Fibroblast of skin of right biceps (primary cell): ENCODE data around the gene AVEN.
"Not testable (repeated sequence)": the region's sequence is repeated elsewhere in the genome, so short reads cannot be mapped to it uniquely, and the experiment has no call there.

Experiments
- DNase-seq: peaks from one replicate; pipeline ENCODE4 v3.0.0-alpha.2; 2013

AVEN gene

DNA sequence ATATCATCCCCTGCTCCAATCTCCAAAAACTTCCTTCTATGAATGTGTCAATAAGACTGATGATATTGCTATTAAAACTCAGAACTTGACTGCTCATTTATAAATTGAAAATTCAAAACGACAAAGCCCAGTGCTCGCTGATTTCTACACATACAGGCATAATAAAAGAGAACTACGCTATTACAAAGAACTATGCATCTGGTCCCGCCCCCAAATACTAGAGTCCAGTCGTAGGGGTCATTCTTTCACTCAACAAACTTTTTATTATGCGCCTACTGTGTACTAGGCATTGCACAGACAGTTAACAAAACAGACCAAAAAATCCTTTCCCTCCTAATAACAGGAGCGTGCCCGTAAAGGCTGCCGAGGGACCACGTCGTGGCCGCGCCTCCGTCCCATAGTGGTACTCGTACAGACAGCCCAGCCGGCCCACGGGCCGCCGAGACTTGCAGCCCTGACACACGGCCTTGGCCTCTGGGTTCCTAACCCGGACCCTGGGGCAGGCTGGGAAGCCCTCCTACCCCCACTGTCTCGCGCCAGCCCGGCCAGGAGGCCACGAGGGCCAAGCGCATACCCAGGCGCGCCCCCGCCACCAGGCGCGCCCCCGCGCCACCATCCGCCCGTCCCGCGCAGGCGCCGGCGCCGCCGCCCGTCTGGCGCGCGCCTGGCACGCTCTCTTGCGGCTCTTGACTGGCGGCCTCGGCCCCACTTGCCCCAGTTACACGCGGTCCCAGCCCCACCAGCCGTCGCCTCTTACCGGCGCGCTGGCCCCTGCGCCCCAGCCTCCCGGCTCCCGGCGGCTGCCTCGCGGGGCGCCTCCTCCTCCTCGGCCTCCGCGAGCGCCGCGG lies 757 bp downstream of the AVEN start:
- DNase-seq: peak; percentile 83

- no peak for DNase-seq
Observed at GRCh38 chr15:34031987-34032760, 6.8 kb downstream of the AVEN start.

DNA sequence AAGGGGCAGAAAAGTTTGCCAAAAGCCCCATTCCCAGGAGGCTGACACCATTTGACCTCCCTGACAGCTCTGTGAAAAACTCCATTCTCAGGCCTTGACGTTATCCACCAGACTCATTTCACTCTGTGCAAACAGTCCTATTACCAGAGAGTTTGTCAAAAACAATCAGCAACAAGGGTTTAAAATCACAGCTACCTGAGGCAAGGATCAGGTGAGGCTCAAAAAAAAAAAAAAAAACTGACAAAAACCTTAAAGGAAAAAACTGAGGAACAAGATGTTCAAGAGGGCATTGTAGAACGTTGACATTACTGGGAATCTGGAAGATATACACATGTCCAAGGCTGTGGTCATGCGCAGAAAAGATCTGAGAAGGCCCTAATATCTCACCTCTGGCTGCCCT lies 11.4 kb downstream of the AVEN start:
- DNase-seq: no peak

DNA sequence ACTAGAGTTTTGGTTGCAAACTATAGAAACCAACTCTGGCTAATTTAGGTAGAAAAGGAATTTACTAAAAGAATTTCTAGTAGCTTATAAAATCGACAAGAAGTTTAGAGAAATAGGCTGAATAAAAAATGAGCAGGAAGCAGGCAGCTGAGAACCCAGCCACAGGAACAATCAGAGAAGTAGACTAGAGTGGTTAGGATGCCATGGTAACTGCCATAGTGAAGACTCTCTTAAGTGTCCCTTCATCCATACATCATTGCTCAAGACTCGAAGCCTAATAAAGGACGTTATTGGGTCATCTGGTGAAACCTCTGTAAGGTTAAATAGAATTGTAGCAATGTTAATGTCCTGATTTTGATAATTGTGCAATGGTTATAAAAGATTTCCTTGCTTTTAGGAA lies 13.8 kb downstream of the AVEN start:
- DNase-seq: no peak

GRCh38 chr15:34023907-34024306 lies 15.1 kb downstream of the AVEN start:
- DNase-seq: no peak

DNA sequence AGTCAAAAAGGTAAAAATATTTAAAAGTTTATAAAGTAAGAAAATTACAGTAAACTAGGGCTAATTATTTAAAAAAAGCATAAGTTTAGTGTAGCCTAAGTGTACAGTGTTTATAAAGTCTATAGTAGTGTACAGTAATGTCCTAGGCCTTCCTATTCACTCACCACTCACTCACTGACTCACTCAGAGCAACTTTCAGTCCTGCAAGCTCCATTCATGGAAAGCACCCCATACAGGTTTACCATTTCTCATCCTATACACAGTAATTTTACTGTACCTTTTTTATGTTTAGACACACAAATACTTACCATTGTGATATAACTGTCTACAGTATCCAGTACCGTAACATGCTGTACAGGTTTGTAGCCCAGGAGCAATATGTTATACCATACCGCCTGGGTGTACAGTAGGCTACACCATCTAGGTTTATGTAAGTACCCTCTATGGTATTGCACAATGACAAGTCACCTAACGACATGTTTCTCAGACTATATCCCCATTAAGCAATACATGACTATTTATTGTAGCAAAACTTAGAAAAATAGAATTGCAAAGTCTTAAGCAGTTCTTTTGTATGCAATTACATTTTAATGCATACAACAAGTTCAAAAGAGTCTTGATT lies 19.5 kb downstream of the AVEN start:
- DNase-seq: no peak

- DNase-seq: not testable (repeated sequence)
Observed at GRCh38 chr15:34018738-34019137, 20.3 kb downstream of the AVEN start.

GRCh38 chr15:34018021-34018645 lies 20.9 kb downstream of the AVEN start:
- DNase-seq: no peak

- no peak for DNase-seq
Observed at GRCh38 chr15:34014556-34014955, 24.4 kb downstream of the AVEN start.

DNA sequence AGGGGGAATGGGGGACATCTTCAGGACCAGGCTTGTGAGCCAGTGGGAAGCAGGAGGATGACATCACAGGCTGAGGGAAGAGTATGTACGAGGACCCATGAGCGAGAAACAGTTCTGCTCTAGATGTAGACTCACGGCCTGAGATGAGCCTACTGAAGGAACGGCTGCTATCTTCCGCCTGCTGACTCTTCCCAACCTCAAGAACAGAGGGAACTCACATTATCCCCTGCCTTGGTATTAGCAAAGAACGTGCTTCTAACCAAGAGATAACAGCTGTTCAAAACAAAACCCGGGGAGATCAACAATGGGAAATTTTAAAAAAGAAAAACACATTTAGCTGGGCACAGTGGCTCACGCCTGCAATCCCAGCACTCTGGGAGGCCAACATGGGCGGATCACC lies 25.3 kb downstream of the AVEN start:
- DNase-seq: no peak

DNA sequence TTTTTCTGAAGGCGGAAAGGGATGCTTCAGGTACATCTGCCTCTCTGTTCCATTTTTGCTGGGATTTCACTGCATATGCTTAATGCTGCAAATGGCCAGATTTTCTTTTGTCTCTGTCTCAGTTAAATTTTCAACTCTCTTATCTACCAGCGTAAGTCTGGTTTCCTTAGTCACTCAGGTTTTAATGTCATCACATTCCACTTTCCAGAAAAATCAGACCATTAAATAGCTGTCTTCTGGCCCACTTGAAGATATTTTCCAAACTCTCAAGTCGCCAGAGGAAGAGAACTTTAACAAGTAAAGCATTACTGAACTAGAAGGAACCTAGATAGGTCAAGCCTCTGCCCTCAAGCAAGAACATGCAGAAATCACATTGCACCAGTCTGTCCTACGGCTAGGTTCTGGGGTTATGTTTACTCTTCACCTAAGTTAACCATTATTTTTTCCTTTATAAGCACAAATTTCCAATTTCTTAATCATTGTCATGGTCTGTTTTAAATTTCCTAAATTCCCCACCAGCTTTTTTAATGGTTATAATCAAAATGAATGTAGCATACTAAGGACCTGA lies 26.5 kb downstream of the AVEN start:
- no peak for DNase-seq

DNA sequence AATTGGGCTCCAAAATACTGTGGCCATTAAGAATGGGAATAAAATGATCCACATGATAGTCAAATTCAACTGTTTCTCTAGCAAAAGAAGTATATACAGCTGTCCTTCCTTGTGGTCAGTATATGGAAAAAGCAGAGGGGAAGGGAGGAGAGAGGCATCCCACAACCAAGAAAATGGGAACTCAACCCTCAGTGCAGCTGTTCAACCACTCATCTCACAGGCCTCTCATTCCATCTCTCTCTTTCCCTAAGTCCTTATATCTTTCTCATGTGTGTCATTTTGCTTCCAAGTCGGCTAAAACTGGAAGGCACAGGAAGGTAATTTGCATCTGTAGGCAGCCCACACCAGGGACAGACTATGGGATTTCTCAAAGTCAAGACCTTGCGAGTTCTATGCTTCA lies 27.5 kb downstream of the AVEN start:
- no peak for DNase-seq

DNA sequence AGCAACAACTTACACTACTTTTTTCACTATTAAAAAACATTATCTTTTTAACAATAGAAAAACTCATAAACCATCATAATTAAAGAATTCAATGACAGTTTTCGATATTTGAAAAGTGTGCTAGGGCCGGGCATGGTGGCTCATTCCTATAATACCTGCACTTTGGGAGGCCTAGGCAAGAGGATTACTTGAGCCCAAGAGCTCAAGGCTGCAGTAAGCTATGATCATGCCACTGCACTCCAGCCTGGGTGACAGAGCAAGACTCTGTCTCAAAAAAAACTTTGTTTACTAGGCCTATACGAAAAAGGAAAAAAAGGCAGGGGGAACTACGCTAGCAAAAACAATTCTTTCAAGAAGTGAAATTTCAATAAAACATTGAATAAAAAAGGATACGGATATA lies 28.1 kb downstream of the AVEN start:
- DNase-seq: no peak

- no peak for DNase-seq
Observed at GRCh38 chr15:34009656-34010055, 29.3 kb downstream of the AVEN start.

GRCh38 chr15:34006381-34006780 lies 32.6 kb downstream of the AVEN start:
- no peak for DNase-seq

DNA sequence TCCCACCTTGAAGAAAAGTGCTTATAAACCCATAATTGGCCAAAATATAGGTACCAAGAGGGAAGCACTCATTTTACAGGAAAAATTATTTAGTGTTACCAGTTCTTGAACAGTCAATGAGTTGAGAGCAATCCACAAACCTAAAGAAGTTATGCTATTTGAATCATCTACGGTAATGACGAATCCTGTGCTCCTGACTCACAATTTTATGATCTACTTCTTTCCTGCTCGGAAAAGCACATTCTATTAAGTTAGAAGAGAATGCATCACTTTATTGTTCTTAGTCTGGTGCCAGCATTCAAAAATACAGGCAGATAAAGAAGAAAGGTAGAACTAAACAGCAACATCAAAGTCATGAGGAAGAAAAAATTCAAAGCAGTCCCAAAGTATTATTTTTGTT lies 37.5 kb downstream of the AVEN start:
- peak; percentile 16 for DNase-seq

GRCh38 chr15:33995666-33996065 lies 43.3 kb downstream of the AVEN start:
- not testable (repeated sequence) for DNase-seq

GRCh38 chr15:33994005-33994615 lies 44.9 kb downstream of the AVEN start:
- no peak for DNase-seq

DNA sequence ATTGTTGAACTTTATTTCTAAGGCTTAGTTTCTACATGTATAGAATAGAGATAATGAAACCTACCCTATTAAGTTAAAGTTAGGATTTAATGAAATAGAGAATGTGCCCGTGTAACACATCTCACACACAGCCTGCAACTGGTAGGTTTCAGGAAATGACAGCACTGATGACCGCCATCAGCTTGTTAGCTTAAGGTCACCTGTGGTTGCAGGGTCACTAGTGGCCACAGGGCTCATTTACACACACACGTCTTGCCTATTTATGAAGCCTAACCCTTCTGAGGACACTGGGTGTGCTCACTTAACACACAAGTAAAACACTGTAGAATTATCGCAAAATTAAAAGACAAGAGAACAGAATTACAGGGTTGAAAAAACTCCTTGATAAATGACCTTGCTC lies 50.6 kb downstream of the AVEN start:
- no peak for DNase-seq

DNA sequence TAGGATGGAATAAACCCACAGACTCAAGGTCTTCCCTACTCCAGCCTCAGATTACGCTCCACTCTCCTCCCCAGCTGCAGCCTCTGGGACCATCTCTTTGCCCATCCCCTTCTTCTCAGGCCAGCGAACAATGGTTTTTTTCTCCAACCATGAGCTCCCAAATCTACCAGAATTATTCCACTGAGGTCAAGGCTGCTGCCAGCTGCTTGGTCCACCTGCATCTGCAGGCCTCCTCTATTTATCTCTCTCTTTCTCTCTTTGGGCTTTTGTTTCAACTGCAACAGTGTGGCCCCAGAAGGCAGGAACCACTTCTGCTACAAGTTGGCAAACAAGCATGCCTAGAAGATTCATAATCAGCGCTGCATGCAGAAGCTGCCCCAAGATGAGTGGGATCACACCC lies 51.6 kb downstream of the AVEN start:
- no peak for DNase-seq

DNA sequence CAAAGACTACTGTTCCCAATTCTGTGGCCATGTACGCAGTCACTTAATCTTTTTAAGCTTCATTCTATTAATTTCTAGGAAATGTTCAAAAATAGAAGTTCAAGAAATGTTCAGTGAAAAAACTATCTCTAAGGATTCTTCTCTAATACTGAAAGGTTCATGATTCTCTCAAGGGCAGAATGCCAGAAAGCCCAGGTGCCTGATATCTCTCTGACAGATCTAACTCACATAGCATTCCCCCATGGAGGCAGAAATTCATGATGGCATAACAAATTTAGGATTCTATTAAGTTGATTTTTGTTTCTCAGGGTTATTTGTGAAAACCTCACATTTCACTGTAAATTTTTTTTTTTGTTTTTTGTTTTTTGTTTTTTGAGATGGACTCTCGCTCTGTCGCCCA lies 53.3 kb downstream of the AVEN start:
- no peak for DNase-seq

DNA sequence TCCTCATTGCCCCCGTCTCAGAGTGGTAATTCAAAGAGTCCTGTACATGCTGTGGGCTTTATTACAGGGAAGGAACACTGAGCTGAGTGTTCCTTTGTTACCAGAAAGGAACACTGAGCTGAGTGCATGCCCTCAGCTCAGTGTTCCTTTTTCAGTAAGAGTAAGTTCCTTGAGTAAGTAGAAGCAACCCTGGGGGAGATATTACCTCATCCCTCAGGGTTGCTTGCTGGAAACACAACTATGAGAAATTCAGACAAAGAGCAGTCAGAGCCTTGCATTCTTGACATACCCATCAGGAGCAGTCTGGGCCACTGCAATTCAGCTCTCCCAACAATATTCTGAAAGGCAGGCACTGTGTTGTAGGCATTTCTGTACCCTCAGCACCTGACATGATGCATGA lies 53.7 kb downstream of the AVEN start:
- peak; percentile 84 for DNase-seq

- no peak for DNase-seq
Observed at GRCh38 chr15:33982516-33982915, 56.5 kb downstream of the AVEN start.
